Effector memory CD8-positive, alpha-beta T cell (primary cell): ENCODE data around the gene PLET1.

Experiments
- ATAC-seq: fragments of 150-1000 bp; cut with Tn5 transposase; replicated peaks from 2 replicates; pipeline ENCODE4 v1.10.0; 2021; ENCODE audit warnings: mild to moderate bottlenecking, moderate library complexity
- DNase-seq, 3 experiments: peaks; one replicate each; pipeline ENCODE4 v3.0.0; 2021
- H3K27ac Mint-ChIP-seq, 2 donors: one replicate each; pipeline ENCODE4 v1.8.0; 2022; ENCODE audit warnings: mild to moderate bottlenecking in 2 of 2, mixed read lengths in 2 of 2, moderate library complexity in 2 of 2
- H3K27me3 Mint-ChIP-seq, 2 donors: one replicate each; pipeline ENCODE4 v1.8.0; 2022; ENCODE audit warnings: mixed read lengths in 2 of 2
- H3K36me3 Mint-ChIP-seq: one replicate; pipeline ENCODE4 v1.8.0; 2022; ENCODE audit warnings: mild to moderate bottlenecking, moderate library complexity, mixed read lengths; ENCODE audit not compliant: insufficient read depth
- H3K4me1 Mint-ChIP-seq, 2 donors: one replicate each; pipeline ENCODE4 v1.8.0; 2022; ENCODE audit warnings: low read depth in 2 of 2, mixed read lengths in 2 of 2
- H3K4me3 Mint-ChIP-seq, 2 donors: one replicate each; pipeline ENCODE4 v1.8.0; 2022; ENCODE audit warnings: mild to moderate bottlenecking in 2 of 2, mixed read lengths in 2 of 2, moderate library complexity in 2 of 2
- H3K9me3 Mint-ChIP-seq, 2 donors: one replicate each; pipeline ENCODE4 v1.8.0; 2022; ENCODE audit warnings: mixed read lengths in 2 of 2

PLET1 gene

DNA sequence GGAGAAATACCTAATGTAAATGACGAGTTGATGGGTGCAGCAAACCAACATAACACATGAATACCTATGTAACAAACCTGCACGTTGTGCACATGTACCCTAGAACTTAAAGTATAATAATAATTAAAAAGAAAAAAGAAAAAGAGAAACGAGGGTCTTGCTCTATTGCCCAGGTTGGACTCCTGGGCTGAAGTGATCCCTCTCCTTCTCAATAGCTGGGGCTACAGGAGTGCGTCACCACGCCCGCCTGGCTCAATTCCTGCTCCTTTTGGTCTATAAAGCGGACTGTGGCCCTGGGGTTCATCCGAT, 35.0 kb downstream of the PLET1 start:
- no peaks in the 10 kb centered on the region for H3K27me3 Mint-ChIP-seq
- ATAC-seq (no peak), DNase-seq (no peak)
- H3K4me1 Mint-ChIP-seq, result peaks cover 17 to 19% of the 10 kb centered on the region in 2 donors
- H3K36me3 Mint-ChIP-seq, result peaks cover 24% of the 10 kb centered on the region
- H3K9me3 Mint-ChIP-seq, result no peaks in the 10 kb centered on the region
- peak overlapping the region; percentile 97 to 98 for H3K27ac Mint-ChIP-seq
- peak overlapping the region; percentile 86 to 89 for H3K4me3 Mint-ChIP-seq

DNA sequence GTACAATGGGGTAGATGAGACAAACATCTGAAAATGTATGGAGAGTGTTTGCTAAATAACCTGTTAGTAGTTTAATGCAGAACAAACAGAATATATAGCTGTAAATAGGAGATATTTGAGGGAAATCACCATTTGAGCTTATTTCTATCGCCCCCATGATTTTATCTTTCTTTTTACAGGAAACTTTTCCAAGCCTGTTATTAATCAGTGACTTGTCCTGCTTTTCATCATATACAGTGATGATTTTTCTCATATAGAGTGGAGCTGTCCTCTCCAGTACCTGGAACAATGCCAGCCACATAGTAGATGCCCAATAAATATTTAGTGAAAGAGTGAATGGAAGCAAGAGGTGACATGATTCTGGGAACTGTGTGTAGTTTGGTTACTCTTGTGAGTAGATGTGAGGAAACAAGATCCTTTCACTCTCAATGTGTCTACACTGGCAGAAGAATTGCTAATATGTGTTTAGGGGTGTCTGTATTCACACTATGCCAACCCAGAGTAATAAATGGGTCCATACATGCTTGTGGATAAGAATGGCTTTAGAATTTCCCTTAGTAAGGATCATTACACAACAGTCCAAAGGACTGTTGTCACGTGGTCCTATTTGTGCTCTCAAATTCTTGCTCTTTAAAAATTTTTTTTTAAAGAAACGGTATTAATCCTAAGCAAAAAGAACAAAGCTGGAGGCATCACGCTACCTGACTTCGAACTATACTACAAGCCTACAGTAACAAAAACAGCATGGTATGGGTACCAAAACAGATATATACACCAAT, 36.7 kb downstream of the PLET1 start:
- Mint-ChIP-seq H3K27ac (no peak overlapping the region), H3K4me1 (peaks cover 17 to 19% of the 10 kb centered on the region in 2 donors), H3K4me3 (no peak overlapping the region), H3K9me3 (no peaks in the 10 kb centered on the region), H3K36me3 (peaks cover 16% of the 10 kb centered on the region), H3K27me3 (no peaks in the 10 kb centered on the region)
- ATAC-seq (no peak), DNase-seq (no peak)

DNA sequence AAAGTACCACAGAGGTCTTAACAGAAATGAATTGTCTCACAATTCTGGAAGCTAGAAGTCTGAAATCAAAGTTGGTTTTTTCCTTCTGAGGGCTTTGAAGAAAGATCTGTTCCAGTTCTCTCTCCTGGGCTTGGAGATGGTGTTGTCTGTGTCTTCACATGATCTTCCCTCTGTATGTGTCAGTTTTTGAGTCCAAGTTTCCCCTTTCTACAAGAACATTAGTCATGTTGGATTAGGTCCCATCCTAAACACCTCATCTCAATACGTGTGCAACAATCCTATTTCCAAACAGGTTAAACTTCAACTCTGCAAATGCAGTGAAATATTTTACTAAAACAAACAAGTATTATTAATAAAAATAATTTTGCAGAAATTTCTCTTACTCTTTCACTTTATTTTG, 37.5 kb downstream of the PLET1 start:
- Mint-ChIP-seq H3K9me3 (no peaks in the 10 kb centered on the region), H3K27ac (no peak overlapping the region), H3K4me3 (no peak overlapping the region), H3K36me3 (peaks cover 11% of the 10 kb centered on the region), H3K4me1 (peaks cover 13 to 14% of the 10 kb centered on the region in 2 donors), H3K27me3 (no peaks in the 10 kb centered on the region)
- no peak for ATAC-seq
- DNase-seq, result no peak

GRCh38 chr11:112222303-112222702, 38.4 kb downstream of the PLET1 start:
- H3K4me1 Mint-ChIP-seq, result peaks cover 7 to 8% of the 10 kb centered on the region in 2 donors
- no peaks in the 10 kb centered on the region for H3K9me3 Mint-ChIP-seq
- peaks cover 8% of the 10 kb centered on the region for H3K36me3 Mint-ChIP-seq
- DNase-seq (no peak), ATAC-seq (no peak)
- H3K4me3 Mint-ChIP-seq, result no peak overlapping the region
- no peak overlapping the region for H3K27ac Mint-ChIP-seq
- H3K27me3 Mint-ChIP-seq, result no peaks in the 10 kb centered on the region

GRCh38 chr11:112221274-112221835, 39.3 kb downstream of the PLET1 start:
- DNase-seq (no peak), ATAC-seq (no peak)
- Mint-ChIP-seq H3K4me3 (no peak overlapping the region), H3K4me1 (peaks cover 0 to 2% of the 10 kb centered on the region in 2 donors), H3K27me3 (no peaks in the 10 kb centered on the region), H3K9me3 (no peaks in the 10 kb centered on the region), H3K27ac (no peak overlapping the region), H3K36me3 (peaks cover 6% of the 10 kb centered on the region)

DNA sequence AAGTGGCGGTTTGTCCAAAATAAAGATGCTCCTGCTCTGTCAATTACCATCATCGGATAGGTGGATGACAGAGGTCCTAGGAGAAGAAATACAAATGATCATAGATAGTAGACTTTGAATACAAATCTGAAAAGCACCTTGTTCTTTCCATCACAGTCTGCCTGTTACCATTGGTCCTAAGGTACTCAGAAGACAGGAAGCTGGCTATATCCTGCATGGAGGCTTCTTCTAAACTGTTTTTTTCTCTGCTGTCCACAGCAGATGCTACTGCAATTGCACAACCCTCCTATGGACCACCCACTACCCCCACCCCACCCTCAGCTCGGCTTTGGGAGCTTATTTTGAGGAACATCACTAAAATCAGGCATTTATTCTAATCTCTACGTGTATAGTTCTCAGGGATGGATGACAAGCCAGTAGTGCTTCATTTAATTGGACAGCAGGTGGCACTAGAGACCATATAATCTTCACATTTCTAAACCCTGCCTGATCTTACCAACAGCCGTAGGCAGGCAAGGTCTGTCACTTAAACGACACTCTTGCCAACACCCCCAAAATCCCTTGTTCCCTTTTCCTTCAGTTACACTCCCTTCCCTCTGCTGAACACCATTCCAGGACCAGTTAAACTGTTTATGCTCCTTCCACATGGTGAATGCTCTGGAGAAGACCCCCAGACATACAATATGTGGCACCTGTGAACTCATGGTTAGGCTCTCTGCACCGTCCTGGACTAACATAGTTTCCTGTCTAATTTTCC, 41.0 kb downstream of the PLET1 start:
- H3K27me3 Mint-ChIP-seq, result no peaks in the 10 kb centered on the region
- H3K36me3 Mint-ChIP-seq, result no peaks in the 10 kb centered on the region
- H3K4me3 Mint-ChIP-seq, result no peak overlapping the region
- peak; percentile 51 to 56 (median 54) for DNase-seq
- H3K9me3 Mint-ChIP-seq, result no peaks in the 10 kb centered on the region
- ATAC-seq, result peak; percentile 100
- no peak overlapping the region for H3K27ac Mint-ChIP-seq
- peaks cover 0 to 2% of the 10 kb centered on the region in 2 donors for H3K4me1 Mint-ChIP-seq

DNA sequence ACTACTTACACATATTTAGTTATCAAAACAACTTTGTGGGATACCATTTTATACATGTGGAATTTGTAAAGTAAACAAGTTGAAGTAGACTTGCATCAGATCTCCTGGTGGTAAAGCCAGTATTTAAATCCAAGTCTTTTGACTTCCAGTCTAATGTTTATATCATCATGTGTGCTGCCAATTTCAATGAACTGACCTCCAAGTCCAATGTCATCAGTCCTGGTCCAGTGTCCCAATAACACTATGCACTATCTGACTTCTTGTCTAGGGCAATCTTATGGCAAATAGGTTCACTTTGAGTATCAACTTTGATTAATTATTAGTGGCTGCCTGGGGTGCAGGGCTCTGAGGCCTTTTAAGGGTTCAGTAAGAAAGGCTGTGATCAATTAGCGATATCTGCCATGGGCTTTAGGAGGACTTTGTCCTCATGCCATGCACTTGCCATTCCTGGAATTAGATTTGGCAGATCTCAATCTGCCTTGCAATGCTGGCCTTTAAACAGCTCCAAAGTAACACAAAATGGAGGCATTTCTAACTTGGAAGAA, 44.0 kb downstream of the PLET1 start:
- Mint-ChIP-seq H3K4me1 (peaks cover 2 to 4% of the 10 kb centered on the region in 2 donors), H3K9me3 (no peaks in the 10 kb centered on the region), H3K27ac (peak overlapping the region in 1 of 2 donors; percentile 25), H3K27me3 (no peaks in the 10 kb centered on the region), H3K4me3 (no peak overlapping the region), H3K36me3 (no peaks in the 10 kb centered on the region)
- DNase-seq (no peak), ATAC-seq (no peak)

GRCh38 chr11:112215621-112216020, 45.0 kb downstream of the PLET1 start:
- ATAC-seq (no peak), DNase-seq (no peak)
- Mint-ChIP-seq H3K27me3 (no peaks in the 10 kb centered on the region), H3K36me3 (no peaks in the 10 kb centered on the region), H3K27ac (peak overlapping the region in 1 of 2 donors; percentile 25), H3K9me3 (no peaks in the 10 kb centered on the region), H3K4me1 (peaks cover 5 to 8% of the 10 kb centered on the region in 2 donors), H3K4me3 (no peak overlapping the region)

DNA sequence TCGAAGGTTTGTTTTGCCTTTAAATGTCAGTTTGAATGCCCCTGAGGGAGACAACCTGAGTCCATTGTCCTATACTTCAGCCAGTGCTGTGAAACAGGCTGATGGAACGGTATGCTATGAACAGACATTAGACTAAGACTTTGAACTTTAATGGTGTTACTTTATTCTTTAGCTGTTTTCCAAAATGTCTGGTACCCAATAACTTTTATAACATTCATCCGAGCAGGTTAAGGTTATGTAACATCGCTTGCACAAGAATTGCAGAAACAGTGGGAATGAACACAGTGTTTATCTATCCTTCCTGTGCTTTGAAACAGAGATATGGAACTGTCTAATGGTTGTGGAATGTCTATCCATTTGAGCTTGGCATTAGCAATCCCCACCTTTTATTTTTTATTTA, 46.9 kb downstream of the PLET1 start:
- peaks cover 0 to 8% of the 10 kb centered on the region in 2 donors for H3K27me3 Mint-ChIP-seq
- no peak for ATAC-seq
- peaks cover 3 to 8% of the 10 kb centered on the region in 2 donors for H3K4me1 Mint-ChIP-seq
- H3K4me3 Mint-ChIP-seq, result no peak overlapping the region
- H3K27ac Mint-ChIP-seq, result no peak overlapping the region
- no peaks in the 10 kb centered on the region for H3K36me3 Mint-ChIP-seq
- DNase-seq, result no peak
- H3K9me3 Mint-ChIP-seq, result no peaks in the 10 kb centered on the region

DNA sequence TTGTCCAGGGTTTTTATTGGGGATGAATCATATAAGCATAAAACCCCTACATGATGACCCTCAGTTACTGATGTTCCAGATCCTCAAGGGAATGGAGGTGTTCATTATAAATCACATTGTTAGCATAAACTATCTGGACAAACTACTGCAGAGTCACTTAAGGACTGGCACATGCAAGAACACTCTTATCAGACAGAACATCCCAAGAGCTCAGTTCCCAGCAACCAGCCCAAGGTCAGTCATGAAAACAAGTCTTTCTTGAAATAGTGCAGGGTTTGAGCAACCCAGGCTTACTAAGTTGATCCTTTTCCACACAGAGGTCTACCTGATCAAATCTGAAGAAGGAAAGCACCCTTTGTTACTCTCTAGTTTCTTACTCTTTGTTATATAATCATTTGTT, 48.0 kb downstream of the PLET1 start:
- H3K9me3 Mint-ChIP-seq, result no peaks in the 10 kb centered on the region
- H3K27ac Mint-ChIP-seq, result no peak overlapping the region
- no peak overlapping the region for H3K4me3 Mint-ChIP-seq
- ATAC-seq (no peak), DNase-seq (no peak)
- peaks cover 3 to 8% of the 10 kb centered on the region in 2 donors for H3K4me1 Mint-ChIP-seq
- peaks cover 0 to 9% of the 10 kb centered on the region in 2 donors for H3K27me3 Mint-ChIP-seq
- no peaks in the 10 kb centered on the region for H3K36me3 Mint-ChIP-seq

DNA sequence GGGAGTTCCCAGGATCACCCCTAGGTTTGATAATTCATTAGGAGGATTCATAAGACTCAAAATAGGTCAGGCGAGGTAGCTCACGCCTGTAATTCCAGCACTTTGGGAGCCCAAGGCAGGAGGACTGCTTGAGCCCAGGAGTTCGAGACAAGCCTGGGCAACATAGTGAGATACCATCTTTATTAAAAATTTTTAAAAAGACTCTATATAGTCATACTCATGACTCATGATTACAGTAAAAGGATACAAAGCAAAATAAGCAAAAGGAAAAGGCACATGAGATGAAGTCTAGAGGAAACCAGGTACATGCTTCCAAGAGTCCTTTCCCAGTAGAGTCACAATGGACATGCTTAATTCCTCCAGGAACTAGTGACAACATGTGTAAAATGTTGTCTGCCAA, 48.4 kb downstream of the PLET1 start:
- no peak overlapping the region for H3K4me3 Mint-ChIP-seq

DNA sequence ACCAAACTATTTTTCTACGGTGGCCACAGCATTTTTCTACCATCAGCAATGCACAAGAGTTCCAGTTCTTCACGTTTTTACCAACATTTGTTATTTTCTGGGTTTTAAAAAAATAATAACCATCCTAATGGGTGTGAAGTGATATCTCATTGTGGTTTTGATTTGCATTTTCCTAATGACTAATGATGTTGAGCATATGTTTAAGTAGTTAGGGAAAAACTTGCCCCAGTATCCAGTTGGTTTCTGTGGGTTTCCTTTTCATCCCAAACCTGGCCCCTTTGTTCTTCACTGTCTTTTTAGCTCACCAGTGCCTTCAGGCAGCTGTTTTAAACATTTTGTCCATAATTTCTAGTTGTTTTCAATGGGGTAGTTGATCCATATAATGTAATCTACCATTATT, 49.1 kb downstream of the PLET1 start:
- H3K27ac Mint-ChIP-seq, result no peak overlapping the region
- peak overlapping the region in 1 of 2 donors; percentile 31 for H3K4me3 Mint-ChIP-seq
- no peak for DNase-seq
- peaks cover 3 to 8% of the 10 kb centered on the region in 2 donors for H3K4me1 Mint-ChIP-seq
- peak; percentile 37 for ATAC-seq
- H3K27me3 Mint-ChIP-seq, result peaks cover 0 to 9% of the 10 kb centered on the region in 2 donors
- no peaks in the 10 kb centered on the region for H3K9me3 Mint-ChIP-seq
- H3K36me3 Mint-ChIP-seq, result no peaks in the 10 kb centered on the region

More for the DNA sequence above, 48.4 kb downstream of the PLET1 start:
- H3K27me3 Mint-ChIP-seq, result peaks cover 0 to 9% of the 10 kb centered on the region in 2 donors
- DNase-seq (no peak), ATAC-seq (no peak)
- H3K9me3 Mint-ChIP-seq, result no peaks in the 10 kb centered on the region
- H3K36me3 Mint-ChIP-seq, result no peaks in the 10 kb centered on the region
- H3K27ac Mint-ChIP-seq, result no peak overlapping the region
- H3K4me1 Mint-ChIP-seq, result peaks cover 3 to 8% of the 10 kb centered on the region in 2 donors

DNA sequence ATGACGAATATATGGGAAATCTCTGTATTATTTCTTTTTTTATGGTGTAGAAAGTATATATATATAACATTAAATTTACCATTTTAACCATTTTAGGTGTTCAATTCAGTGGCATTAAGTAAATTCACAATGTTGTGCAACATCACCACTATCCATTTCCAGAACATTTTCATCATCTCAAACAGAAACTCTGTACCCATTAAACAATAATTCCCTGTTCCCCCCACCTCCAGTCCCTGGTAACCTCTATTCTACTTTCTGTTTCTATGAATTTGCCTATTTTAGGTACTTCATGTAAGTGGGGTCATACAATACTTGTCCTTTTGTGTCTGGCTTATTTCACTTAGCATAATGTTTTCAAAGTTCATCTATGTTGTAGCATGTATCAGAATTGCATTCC, 49.8 kb downstream of the PLET1 start:
- Mint-ChIP-seq H3K9me3 (no peaks in the 10 kb centered on the region), H3K27me3 (peaks cover 0 to 9% of the 10 kb centered on the region in 2 donors)

More for the DNA sequence above, 49.8 kb downstream of the PLET1 start:
- Mint-ChIP-seq H3K4me3 (no peak overlapping the region), H3K36me3 (no peaks in the 10 kb centered on the region), H3K4me1 (peaks cover 3 to 8% of the 10 kb centered on the region in 2 donors), H3K27ac (no peak overlapping the region)
- no peak for ATAC-seq
- no peak for DNase-seq
